CD4-positive, alpha-beta T cell treated with Interleukin-17A for 1 hour (primary cell): ENCODE data around the gene NAIF1.
"Not testable (repeated sequence)": the region's sequence is repeated elsewhere in the genome, so short reads cannot be mapped to it uniquely, and the experiment has no call there.

Source experiments
- DNase-seq: peaks from one replicate; pipeline ENCODE4 v3.0.0-alpha.2; 2020

NAIF1 gene, protein sequence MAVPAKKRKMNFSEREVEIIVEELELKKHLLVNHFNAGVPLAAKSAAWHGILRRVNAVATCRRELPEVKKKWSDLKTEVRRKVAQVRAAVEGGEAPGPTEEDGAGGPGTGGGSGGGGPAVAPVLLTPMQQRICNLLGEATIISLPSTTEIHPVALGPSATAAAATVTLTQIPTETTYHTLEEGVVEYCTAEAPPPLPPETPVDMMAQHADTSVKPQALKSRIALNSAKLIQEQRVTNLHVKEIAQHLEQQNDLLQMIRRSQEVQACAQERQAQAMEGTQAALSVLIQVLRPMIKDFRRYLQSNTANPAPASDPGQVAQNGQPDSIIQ

DNA sequence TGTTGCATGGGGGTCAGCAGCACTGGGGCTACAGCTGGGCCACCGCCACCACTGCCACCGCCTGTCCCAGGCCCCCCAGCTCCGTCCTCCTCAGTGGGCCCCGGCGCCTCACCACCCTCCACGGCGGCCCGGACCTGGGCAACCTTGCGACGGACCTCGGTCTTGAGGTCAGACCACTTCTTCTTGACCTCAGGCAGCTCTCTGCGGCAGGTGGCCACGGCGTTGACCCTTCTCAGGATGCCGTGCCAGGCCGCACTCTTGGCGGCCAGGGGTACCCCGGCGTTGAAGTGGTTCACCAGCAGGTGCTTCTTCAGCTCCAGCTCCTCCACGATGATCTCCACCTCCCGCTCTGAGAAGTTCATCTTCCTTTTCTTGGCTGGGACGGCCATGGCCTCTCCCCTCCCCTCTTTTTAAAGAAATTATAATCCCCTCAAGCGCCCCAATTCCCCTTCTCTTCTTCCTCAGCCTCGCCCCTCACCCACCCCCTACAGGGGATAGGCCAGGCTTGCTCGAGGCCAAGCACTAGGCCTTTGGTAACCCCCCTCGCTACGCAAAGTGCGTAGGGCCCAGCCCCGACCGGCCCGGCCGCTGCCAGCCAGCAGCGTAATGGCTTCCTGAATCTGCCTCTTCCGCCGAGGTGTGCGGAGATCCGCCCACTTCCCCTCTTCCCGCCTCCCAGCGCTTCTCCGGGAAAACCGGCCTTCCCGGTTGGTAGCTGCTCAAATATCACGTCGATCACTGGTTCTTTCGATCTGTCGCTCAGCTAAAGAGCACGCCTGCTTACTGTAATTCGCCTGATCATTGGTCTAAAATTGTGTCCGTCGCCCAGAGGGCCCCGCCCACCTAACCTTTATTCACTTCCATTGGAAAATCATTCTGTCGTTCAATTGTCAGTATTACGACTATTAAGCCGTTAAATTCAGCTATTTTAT is at the start of gene NAIF1:
Gene NAIF1, minus strand, starts transcription at position 608 of the 932 bp plus-strand sequence. Its CDS starts 219 bp downstream, at position 389.
- DNase-seq = peak; percentile 99

DNA sequence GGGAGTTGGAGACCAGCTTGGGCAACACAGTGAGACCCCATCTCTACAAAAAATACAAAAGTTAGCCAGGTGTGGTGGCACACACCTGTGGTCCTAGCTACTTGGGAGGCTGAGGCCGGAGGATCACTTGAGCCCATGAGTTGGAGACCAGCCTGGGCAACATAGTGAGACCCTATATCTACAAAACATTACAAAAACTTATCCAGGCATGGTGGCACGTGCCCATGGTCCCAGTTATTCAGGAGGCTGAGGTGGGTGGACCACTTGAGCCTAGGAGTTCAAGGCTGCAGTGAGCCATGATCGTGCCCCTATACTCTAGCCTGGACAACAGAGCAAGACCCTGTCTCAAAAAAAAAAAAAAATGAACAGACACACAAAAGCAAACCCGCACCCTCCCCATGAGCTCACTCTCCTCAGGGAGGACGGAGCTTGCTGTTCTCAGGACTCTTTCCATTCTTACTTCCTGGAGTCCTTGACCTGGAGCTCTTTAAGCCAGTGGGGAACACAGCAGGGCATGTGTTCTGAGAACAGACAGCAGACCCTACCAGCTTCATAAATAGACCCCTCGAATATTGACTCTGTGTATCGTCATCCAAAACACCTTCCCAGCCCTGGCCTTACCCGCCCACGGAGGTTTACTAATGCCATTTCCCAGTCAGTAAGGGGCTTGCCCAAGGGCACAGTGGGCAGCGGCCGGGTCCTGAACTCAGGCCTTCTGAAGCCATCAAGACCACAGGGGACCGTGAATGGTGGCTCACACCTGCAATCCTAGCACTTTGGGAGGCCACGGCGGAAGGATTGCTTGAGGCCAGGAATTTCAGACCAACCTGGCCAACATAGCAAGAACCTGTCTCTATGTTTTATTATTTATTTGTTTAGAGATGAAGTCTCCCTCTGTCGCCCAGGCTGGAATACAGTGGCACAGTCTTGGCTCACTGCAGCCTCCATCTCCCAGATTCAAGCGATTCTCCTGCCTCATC is 49.3 kb upstream of the NAIF1 start:
- no peak for DNase-seq

DNA sequence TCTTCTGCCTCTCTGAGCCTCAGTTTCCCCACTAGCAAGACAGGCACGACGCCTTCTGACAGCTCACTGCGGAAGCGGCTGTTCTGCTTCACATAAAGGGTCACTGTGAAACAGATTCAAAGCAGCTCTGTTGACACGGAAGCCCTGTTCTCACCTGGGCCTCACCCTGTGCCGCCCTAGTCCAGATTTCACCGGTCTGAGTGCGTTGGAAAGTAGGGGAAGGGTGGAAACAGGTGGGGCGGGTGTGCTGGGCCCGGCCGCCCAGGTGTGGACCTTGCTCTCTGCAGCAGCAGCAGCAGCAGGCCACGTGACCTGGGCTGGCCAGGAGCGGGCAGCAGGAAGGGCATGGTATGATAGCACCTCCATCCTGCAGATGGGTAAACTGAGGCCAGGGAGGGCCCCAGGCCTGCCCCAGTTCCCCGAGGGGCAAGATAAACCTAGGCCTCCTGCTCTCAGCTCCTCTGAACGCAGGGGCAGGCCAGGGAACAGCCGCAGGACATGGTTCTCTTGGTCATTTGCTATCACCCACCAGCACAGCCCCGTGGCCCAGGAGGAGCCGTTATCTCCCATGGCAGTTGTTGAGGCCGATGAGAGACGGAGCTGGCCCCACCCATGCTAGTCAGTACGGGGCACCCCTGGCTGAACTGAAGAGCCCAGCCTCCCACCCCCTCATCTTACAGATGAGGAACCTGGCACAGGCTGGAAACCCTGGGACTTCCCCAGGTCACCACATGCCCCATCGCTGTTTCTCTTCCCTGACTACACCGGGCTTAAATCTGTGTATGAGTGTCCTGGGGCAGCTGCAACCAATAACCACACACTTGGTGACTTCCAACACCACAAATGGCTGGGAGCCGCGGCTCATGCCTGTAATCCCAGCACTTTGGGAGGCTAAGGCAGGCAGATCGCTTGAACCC is 48.3 kb upstream of the NAIF1 start:
- peak; percentile 38 for DNase-seq

DNA sequence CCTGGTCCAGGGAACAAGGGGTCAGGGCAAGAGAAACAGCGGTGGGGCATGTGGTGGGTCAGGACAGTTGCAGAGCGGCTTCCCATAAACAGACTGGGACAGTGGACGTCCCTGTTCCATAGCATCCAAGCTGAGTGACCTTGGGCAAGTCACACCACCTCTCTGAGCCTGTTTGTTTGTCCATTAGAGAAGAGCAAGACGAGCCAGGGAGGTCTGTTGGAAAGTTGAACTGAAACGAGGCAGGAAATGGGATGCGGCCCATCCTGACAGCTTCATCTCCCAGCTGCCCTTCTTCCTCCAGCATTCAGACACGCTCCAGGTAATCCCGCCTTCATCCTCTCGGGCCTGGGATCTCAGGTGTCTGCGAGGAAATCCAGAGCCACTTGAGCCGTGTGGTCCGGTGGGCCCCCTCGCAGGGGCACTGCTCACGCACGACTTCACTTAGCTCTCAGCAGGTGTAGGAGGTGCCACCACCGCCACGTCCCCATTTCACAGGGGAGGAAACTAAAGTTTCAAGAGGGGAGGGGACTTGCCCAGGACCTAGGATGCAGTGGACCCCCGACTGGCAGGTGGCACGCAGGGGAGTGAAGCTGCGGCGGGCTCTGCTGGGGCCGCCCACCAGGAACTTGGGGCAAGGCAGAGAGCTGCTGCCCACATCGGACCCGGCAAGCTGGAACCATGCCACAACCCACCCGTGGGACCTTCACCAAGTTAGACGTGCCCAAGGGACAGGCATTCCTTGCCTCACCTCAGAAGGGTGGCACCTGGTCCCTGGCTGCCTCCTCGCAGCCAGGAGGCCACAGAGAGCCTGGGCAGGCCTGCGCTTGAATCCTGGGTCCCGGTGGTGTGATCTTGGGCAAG is 47.4 kb upstream of the NAIF1 start:
- DNase-seq = no peak

DNA sequence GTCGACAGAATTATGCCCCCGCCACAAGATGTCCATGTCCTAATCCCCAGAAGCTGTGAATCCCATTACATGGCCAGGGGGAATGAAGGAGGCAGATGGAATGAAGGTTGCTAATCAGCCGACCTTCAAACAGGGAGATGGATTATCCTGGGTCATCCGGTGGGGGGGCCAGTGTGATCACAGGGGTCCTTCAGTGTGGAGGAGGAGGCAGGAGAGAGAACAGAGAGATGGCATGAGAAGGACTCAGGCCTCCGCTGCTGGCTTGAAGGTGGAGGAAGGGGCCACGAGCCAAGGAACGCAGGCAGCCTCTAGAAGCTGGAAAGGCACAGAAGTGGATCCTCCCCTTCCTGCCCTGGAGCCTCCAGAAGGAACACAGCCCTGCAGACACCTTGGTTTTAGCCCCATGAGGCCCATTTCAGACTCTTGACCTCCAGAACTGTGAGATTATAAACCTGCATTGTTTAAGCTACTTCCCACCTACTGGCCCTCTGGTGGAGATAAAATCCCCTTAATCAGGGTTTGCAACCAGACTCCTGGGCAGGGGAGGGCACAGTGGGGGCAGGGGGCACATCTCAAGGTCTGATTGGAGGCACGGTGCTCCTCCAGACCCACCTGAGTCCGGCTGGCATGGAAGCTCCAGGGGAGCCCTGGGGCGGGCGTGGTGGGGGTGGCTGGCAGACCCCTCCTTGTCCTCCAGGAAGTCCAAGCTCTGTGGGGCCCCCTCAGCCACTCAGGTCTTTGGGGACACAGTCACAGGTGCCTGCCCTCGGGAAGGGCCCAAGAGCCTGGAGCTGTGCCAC is 46.6 kb upstream of the NAIF1 start:
- DNase-seq = no peak

DNA sequence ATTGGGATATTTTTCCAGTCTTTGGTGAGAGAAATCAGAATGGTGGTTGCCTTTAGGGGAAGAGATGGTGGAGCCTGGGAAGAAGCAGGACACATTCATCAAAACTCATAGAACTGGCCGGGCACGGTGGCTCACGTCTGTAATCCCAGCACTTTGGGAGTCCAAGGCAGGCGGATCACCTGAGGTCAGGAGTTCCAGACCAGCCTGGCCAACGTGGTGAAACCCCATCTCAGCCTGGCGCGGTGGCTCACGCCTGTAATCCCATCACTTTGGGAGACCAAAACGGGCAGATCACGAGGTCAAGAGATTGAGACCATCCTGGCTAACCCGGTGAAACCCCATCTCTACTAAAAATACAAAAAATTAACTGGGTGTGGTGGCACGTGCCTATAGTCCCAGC is 44.6 kb upstream of the NAIF1 start:
- DNase-seq = not testable (repeated sequence)

DNA sequence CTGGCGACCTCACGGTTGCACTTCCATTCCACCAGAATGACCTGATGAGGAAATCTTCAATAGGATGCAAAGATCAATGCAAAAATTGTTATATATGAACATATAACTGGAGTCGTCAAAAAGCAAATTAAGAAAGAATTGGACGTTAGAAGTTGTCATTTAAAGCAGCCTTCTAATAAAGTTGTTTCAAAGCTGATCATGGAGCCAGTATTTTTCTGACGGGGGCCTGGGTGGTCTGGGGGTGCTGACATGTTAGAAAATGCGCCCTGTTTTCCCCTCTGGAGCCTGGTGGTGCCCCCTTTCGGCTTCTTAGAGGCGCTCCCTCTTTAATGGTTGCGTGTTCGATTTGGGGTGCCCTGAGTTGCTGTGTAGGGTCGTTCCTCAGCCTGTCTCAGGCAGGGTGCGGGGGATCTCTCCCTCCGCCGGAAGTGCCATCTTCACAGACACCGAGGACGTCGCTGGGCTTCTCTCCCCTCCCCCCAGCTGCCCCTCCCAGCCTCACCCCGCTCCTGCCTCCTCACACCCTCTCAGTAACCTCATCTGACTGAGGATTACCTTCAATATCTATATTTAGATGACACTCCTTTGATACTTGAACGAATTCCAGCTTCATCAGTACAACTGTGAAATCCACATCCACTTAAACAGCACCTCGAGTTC is 42.1 kb upstream of the NAIF1 start:
- DNase-seq = no peak

DNA sequence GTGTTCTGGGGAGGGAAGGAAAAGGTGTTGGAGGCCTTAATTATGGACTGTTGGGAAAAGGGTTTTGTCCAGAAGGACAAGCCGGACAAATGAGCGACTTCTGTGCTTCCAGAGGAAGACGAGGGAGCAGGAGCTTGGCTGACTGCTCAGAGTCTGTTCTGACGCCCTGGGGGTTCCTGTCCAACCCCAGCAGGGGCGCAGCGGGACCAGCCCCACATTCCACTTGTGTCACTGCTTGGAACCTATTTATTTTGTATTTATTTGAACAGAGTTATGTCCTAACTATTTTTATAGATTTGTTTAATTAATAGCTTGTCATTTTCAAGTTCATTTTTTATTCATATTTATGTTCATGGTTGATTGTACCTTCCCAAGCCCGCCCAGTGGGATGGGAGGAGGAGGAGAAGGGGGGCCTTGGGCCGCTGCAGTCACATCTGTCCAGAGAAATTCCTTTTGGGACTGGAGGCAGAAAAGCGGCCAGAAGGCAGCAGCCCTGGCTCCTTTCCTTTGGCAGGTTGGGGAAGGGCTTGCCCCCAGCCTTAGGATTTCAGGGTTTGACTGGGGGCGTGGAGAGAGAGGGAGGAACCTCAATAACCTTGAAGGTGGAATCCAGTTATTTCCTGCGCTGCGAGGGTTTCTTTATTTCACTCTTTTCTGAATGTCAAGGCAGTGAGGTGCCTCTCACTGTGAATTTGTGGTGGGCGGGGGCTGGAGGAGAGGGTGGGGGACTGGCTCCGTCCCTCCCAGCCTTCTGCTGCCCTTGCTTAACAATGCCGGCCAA is 41.3 kb upstream of the NAIF1 start:
- DNase-seq = no peak

DNA sequence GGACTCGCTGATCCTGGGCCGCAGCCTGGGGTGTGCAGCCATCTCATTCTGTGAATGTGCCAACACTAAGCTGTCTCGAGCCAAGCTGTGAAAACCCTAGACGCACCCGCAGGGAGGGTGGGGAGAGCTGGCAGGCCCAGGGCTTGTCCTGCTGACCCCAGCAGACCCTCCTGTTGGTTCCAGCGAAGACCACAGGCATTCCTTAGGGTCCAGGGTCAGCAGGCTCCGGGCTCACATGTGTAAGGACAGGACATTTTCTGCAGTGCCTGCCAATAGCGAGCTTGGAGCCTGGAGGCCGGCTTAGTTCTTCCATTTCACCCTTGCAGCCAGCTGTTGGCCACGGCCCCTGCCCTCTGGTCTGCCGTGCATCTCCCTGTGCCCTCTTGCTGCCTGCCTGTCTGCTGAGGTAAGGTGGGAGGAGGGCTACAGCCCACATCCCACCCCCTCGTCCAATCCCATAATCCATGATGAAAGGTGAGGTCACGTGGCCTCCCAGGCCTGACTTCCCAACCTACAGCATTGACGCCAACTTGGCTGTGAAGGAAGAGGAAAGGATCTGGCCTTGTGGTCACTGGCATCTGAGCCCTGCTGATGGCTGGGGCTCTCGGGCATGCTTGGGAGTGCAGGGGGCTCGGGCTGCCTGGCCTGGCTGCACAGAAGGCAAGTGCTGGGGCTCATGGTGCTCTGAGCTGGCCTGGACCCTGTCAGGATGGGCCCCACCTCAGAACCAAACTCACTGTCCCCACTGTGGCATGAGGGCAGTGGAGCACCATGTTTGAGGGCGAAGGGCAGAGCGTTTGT is 40.5 kb upstream of the NAIF1 start:
- no peak for DNase-seq

DNA sequence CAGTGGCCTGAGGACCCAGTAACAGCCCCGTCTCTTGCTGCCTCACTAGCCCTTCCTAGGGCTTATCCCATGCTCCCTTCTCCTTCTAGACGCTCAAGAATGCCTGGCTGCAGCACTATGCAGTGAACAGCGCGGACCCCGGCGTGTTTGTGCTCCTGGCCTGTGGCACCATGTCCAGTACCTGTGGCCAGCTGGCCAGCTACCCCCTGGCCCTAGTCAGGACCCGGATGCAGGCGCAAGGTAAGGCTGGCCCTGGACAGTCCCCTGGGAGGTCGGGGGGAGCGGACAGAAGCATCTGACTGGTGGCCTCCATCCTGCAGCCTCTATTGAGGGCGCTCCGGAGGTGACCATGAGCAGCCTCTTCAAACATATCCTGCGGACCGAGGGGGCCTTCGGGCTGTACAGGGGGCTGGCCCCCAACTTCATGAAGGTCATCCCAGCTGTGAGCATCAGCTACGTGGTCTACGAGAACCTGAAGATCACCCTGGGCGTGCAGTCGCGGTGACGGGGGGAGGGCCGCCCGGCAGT is 39.9 kb upstream of the NAIF1 start:
- no peak for DNase-seq

DNA sequence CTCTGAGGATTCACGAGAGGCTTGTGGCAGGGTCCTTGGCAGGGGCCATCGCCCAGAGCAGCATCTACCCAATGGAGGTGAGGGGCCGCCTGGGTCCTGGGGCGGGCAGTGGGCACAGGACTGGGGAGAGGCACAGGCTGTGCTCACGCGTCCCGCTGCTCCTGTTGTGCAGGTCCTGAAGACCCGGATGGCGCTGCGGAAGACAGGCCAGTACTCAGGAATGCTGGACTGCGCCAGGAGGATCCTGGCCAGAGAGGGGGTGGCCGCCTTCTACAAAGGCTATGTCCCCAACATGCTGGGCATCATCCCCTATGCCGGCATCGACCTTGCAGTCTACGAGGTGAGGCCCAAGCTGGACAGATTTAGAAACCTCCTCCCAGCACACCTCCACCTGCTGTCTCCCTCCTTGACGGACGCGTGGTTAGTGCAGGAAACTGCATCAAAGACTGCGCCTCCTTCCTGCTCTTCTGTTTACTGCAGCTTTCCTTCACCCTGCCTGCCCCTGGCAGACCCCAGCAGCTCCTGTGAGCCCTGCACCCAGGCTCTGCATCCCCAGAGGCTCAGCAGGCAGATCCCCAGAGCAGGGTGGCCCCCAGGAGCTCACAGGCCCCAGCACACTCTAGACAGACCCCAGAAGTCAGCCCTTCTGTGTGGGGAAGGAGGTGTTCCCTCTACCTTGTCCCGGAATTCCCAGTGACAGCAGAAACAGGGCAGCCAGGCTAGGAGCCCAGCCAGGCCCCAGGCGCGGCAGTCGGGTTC is 39.2 kb upstream of the NAIF1 start:
- no peak for DNase-seq

DNA sequence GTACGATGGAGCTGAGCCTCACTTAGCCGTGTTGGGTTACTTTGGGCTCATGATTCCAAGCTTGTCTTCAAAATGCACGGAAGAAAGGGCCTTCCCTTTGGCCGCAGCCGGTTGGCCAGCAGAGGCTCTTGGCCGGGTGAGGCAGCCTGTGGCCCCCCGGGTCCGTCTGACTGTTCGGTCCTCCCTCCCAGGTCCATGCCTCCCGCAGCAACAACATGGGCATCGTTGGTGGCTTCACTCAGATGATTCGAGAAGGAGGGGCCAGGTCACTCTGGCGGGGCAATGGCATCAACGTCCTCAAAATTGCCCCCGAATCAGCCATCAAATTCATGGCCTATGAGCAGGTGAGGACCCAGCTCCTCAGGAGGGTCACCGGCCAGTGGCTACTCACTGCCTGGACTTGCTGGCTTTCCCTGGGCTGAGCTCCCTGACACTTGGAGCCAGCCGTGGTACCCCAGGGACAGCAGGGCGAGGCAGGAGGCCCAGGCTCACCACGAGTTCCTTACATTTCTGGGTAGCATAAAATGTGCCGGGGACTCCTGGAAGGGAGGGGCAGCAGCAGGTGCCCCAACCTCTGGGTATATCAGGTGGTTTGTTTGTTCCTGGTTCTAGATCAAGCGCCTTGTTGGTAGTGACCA is 38.5 kb upstream of the NAIF1 start:
- no peak for DNase-seq

DNA sequence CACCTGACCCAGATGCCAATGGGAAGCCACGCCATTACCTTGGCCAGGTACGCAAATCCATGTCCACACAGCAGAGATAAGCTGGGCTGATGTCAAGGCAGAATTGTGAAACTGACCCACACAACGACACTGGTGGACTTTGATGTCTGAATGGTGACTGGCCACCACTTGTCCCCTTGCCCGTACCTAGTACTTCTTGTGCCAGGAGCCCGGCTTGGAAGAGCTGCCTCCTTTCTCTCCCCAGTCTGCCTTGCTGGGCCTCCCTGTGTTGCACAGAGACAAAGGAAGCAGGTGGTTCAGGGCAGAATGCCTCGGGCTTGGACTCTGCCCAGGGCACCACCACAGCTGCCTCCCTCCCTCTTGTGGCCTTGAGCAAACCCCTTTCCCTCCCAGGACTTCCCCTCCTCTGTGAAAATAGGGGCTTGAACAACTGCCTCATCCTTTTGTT is 37.1 kb upstream of the NAIF1 start:
- no peak for DNase-seq

DNA sequence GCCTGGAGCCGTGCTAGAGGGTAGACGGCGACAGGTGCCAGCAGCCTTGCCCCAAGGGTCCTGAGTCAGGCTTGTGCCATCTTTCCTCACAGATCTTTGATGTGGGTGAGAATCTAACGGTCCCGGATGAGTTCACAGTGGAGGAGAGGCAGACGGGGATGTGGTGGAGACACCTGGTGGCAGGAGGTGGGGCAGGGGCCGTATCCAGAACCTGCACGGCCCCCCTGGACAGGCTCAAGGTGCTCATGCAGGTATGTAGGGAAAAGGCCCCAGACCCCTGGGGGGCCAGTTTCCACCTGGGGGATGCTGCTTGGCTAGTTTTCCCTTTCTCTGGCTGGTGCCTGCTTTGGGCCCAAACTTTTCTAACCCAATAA is 36.5 kb upstream of the NAIF1 start:
- DNase-seq = peak; percentile 48

DNA sequence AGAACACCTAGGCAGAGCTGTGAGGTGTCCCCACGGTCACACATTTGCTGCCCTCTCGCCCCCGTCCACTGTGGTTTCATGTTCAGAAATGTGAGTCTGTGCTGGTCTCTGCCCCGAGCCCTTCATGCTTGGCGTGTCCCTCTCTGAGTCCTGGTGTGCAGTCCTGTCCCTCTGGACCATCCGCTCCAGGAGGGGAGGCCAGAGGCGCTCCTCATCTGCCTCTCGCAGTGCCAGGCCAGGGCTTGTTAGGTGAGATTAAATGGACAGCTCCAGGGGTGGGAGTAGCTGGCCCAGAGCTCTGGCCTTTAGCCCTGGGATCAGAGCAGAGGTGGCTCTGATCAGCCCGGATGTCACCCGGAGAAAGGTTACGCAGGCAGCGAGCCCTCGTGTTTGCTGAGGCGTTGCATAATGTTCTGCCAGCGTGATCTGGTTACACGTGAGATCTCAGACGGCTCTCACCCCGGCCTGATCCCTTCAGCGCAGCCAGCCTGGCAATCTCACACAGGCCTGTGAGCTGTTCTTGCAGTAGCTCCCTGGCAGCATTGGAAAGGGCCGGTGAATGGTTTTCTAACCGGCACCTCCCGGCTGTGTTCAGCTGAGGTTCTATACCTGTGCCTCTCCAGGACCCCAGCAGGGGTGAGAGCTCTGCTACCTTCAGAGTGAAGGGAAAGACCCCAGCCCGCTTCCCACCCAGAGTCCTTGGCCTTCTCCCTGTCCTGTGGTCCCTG is 35.9 kb upstream of the NAIF1 start:
- no peak for DNase-seq
